ENCODE data around the gene KLHL33.

Gene KLHL33

GRCh38 chr14:20461225-20462141, 25.5 kb upstream of the KLHL33 start, which contains the start of gene PIP4P1:
Gene PIP4P1 (minus strand): TSS chr14:20461434. CDS start chr14:20461325, 109 bp downstream.
- TF ChIP-seq CTCF (IDR thresholded peaks at IDR 0.05; ENCODE audit: low read depth, low read length), result no peak
- Histone ChIP-seq H3K9me3 (no peaks in the 10 kb centered on the region), H3K36me3 (peaks cover 29% of the 10 kb centered on the region), H3K4me3 (ENCODE audit: low read depth, low read length) (peak within 1 kb of the TSS; percentile 83), H3K27me3 (no peaks in the 10 kb centered on the region), H3K4me1 (no peaks in the 10 kb centered on the region)
- DNase-seq, result peak; percentile 99

- H3K9me3 ChIP-seq, result no peaks in the 10 kb centered on the region
- H3K4me1 ChIP-seq, result no peaks in the 10 kb centered on the region
- peak overlapping the region; percentile 83 for H3K4me3 ChIP-seq (ENCODE audit: low read depth, low read length)
- no peaks in the 10 kb centered on the region for H3K27me3 ChIP-seq
- TF ChIP-seq CTCF (IDR thresholded peaks at IDR 0.05; ENCODE audit: low read depth, low read length), result no peak
- peaks cover 37% of the 10 kb centered on the region for H3K36me3 ChIP-seq
- DNase-seq, result peak; percentile 19
These were observed 24.7 kb upstream of the KLHL33 start for GRCh38 chr14:20460458-20461224.

- no peaks in the 10 kb centered on the region for H3K27me3 ChIP-seq
- no peaks in the 10 kb centered on the region for H3K9me3 ChIP-seq
- no peak overlapping the region for H3K4me3 ChIP-seq (ENCODE audit: low read depth, low read length)
- no peak for TF ChIP-seq CTCF (IDR thresholded peaks at IDR 0.05; ENCODE audit: low read depth, low read length)
- H3K36me3 ChIP-seq, result peaks cover 37% of the 10 kb centered on the region
- H3K4me1 ChIP-seq, result no peaks in the 10 kb centered on the region
- no peak for DNase-seq
These were observed 22.2 kb upstream of the KLHL33 start for GRCh38 chr14:20458031-20458789.

GRCh38 chr14:20456971-20457370, 21.0 kb upstream of the KLHL33 start:
- H3K27me3 ChIP-seq, result no peaks in the 10 kb centered on the region
- peaks cover 40% of the 10 kb centered on the region for H3K36me3 ChIP-seq
- DNase-seq, result no peak
- no peak for TF ChIP-seq CTCF (IDR thresholded peaks at IDR 0.05; ENCODE audit: low read depth, low read length)
- H3K4me1 ChIP-seq, result no peaks in the 10 kb centered on the region
- peak overlapping the region; percentile 97 for H3K4me3 ChIP-seq (ENCODE audit: low read depth, low read length)
- H3K9me3 ChIP-seq, result no peaks in the 10 kb centered on the region

- Histone ChIP-seq H3K36me3 (peaks cover 47% of the 10 kb centered on the region), H3K9me3 (no peaks in the 10 kb centered on the region), H3K4me1 (no peaks in the 10 kb centered on the region), H3K4me3 (ENCODE audit: low read depth, low read length) (peak overlapping the region; percentile 97), H3K27me3 (no peaks in the 10 kb centered on the region)
- DNase-seq, result no peak
- no peak for TF ChIP-seq CTCF (IDR thresholded peaks at IDR 0.05; ENCODE audit: low read depth, low read length)
These were observed 19.7 kb upstream of the KLHL33 start for GRCh38 chr14:20455355-20456300.

Data from BE2C (cell line).